HG03558 (cell line): ENCODE data around the gene SLC38A1.

Experiments
- ATAC-seq: cut with Tn5 transposase; IDR thresholded peaks from one replicate; pipeline ENCODE4 v1.9.1; 2021; ENCODE audit warnings: moderate number of reproducible peaks; ENCODE audit not compliant: unreplicated experiment; ENCODE audit errors: extremely low read depth

Gene SLC38A1

GRCh38 chr12:46149079-46149464 lies 119.8 kb downstream of the SLC38A1 start:
- no peak for ATAC-seq

- ATAC-seq: no peak
Observed at GRCh38 chr12:46148327-46149078, 120.3 kb downstream of the SLC38A1 start.

- ATAC-seq: no peak
Observed at GRCh38 chr12:46147144-46147543, 121.7 kb downstream of the SLC38A1 start.

- no peak for ATAC-seq
Observed at GRCh38 chr12:46145881-46146280, 123.0 kb downstream of the SLC38A1 start.

- ATAC-seq: no peak
Observed at GRCh38 chr12:46144433-46144832, 124.4 kb downstream of the SLC38A1 start.

GRCh38 chr12:46136249-46136648 lies 132.6 kb downstream of the SLC38A1 start:
- ATAC-seq: no peak

- no peak for ATAC-seq
Observed at GRCh38 chr12:46135750-46136149, 133.1 kb downstream of the SLC38A1 start.

- no peak for ATAC-seq
Observed at GRCh38 chr12:46134852-46135251, 134.0 kb downstream of the SLC38A1 start.

- no peak for ATAC-seq
Observed at GRCh38 chr12:46134205-46134811, 134.5 kb downstream of the SLC38A1 start.

- no peak for ATAC-seq
Observed at GRCh38 chr12:46133751-46134150, 135.1 kb downstream of the SLC38A1 start.
